HCT116 (cell line): ENCODE data around the gene MAOB. TPM values are rescaled to one million over a fixed set of nuclear protein-coding genes. Genes with fewer than 3 reads are reported as not detected.

ENCODE experiments used
- ATAC-seq: fragments of 200-7000 bp; cut with Tn5 transposase; 2 replicates; pipeline ENCODE4 v1.9.1; 2020; ENCODE audit warnings: mild to moderate bottlenecking, moderate library complexity
- BruUV-seq: library from RNA; stranded (reverse); fragments of 400-500 nt; replicated peaks from 2 replicates; lab custom pipeline; 2021; lab: Mats Ljungman, UMichigan
- CTCF ChIA-PET: fragments of 300-600 bp; sonication (Branson Sonifier 250); formaldehyde crosslinking; loops from one replicate; lab custom pipeline; 2021; ENCODE audit warnings: antibody characterized with exemption; lab: Charles Lee
- POLR2A ChIA-PET: fragments of 300-600, 350-600 bp; sonication (Branson Sonifier 250); formaldehyde crosslinking; loops from one replicate; lab custom pipeline; 2021; ENCODE audit warnings: antibody characterized with exemption; lab: Charles Lee
- RAD21 ChIA-PET, 2 experiments: fragments of 300-600 bp; sonication (Branson Sonifier 250); formaldehyde crosslinking; loops; one replicate each; lab custom pipeline; 2023; ENCODE audit warnings: low total read pairs in 2 of 2; ENCODE audit not compliant: uncharacterized antibody in 2 of 2, unreplicated experiment in 2 of 2, low non-redundant PET in 1 of 2; lab: Charles Lee
- DNase-seq: peaks from one replicate; pipeline ENCODE4 v3.0.0-alpha.2; 2010; ENCODE audit warnings: low read depth, low spot score
- H2AFZ ChIP-seq: fragments of 200-600 bp; shearing (Covaris generic), sonication (generic); 2 replicates; pipeline ENCODE4 v1.6.1; 2017; ENCODE audit warnings: low read depth, mixed run types, mixed read lengths, antibody characterized with exemption, low read length; ENCODE audit not compliant: poor library complexity, severe bottlenecking
- H3K27ac ChIP-seq: 2 replicates; pipeline ENCODE4 v1.5.1; 2012; ENCODE audit warnings: low read depth, low read length
- H3K27me3 ChIP-seq: fragments of 200-600 bp; sonication (generic); 2 replicates; pipeline ENCODE4 v1.6.1; 2016; ENCODE audit warnings: mixed run types, low read length, mixed read lengths; ENCODE audit not compliant: insufficient read depth
- H3K36me3 ChIP-seq, 2 experiments: fragments of 200-500 bp in 1 of 2; fragments of 200-600 bp in 1 of 2; sonication (Bioruptor generic) in 1 of 2; sonication (generic) in 1 of 2; 2 replicates each; pipeline versions ENCODE4 v1.5.1 to v1.6.1; 2014 to 2016; ENCODE audit warnings: low read length in 2 of 2, inconsistent platforms in 1 of 2, mixed read lengths in 1 of 2, mixed run types in 1 of 2; ENCODE audit not compliant: insufficient read depth in 2 of 2, control insufficient read depth in 1 of 2
- H3K4me1 ChIP-seq, 2 experiments: fragments of 200-600 bp in 1 of 2; sonication (generic) in 1 of 2; 2 replicates each; pipeline versions ENCODE4 v1.5.1 to v1.6.1; 2012 to 2017; ENCODE audit warnings: low read length in 2 of 2, inconsistent platforms in 1 of 2, mild to moderate bottlenecking in 1 of 2, mixed read lengths in 1 of 2, mixed run types in 1 of 2, moderate library complexity in 1 of 2; ENCODE audit not compliant: insufficient read depth in 2 of 2, control insufficient read depth in 1 of 2
- H3K4me2 ChIP-seq: fragments of 200-600 bp; sonication (generic); 2 replicates; pipeline ENCODE4 v1.6.1; 2017; ENCODE audit warnings: mixed run types, low read length, mixed read lengths
- H3K4me3 ChIP-seq, 2 experiments: fragments of 200-600 bp in 1 of 2; sonication (generic) in 1 of 2; replicated peaks in 1 of 2; 2 replicates each; pipeline ENCODE4 v1.5.1; 2011 to 2016; ENCODE audit warnings: low read length in 2 of 2, control low read depth in 1 of 2, low read depth in 1 of 2, mild to moderate bottlenecking in 1 of 2, mixed read lengths in 1 of 2, mixed run types in 1 of 2
- H3K79me2 ChIP-seq: fragments of 200-600 bp; sonication (generic); 2 replicates; pipeline ENCODE4 v1.6.1; 2017; ENCODE audit warnings: mild to moderate bottlenecking, mixed run types, low read length, moderate library complexity, mixed read lengths; ENCODE audit not compliant: insufficient read depth
- H3K9ac ChIP-seq: fragments of 200-600 bp; sonication (generic); 2 replicates; pipeline ENCODE4 v1.6.1; 2016; ENCODE audit warnings: low read length, mixed read lengths
- H3K9me2 ChIP-seq: fragments of 200-600 bp; sonication (generic), shearing (Covaris generic); 2 replicates; pipeline ENCODE4 v1.6.1; 2017; ENCODE audit warnings: mixed run types, mild to moderate bottlenecking, moderate library complexity; ENCODE audit not compliant: insufficient read depth
- H3K9me3 ChIP-seq, 2 experiments: fragments of 200-500 bp in 1 of 2; fragments of 200-600 bp in 1 of 2; sonication (Bioruptor generic) in 1 of 2; sonication (generic) in 1 of 2; 2 replicates each; pipeline ENCODE4 v1.6.1; 2014 to 2017; ENCODE audit warnings: low read length in 2 of 2, mixed read lengths in 2 of 2, inconsistent platforms in 1 of 2, low read depth in 1 of 2, mild to moderate bottlenecking in 1 of 2, mixed run types in 1 of 2, moderate library complexity in 1 of 2; ENCODE audit not compliant: control insufficient read depth in 1 of 2, insufficient read depth in 1 of 2
- H4K20me1 ChIP-seq: fragments of 200-600 bp; sonication (generic), shearing (Covaris generic); 2 replicates; pipeline ENCODE4 v1.6.1; 2017; ENCODE audit warnings: mixed run types, mild to moderate bottlenecking, moderate library complexity; ENCODE audit not compliant: insufficient read depth
- CEBPB ChIP-seq: IDR thresholded peaks from 2 replicates; pipeline ENCODE4 v1.6.1; 2012; ENCODE audit warnings: low read depth
- EZH2phosphoT487 ChIP-seq: fragments of 200-600 bp; IDR thresholded peaks from 2 replicates; pipeline ENCODE4 v1.6.1; 2018; ENCODE audit warnings: antibody characterized with exemption, borderline replicate concordance
- JUND ChIP-seq: IDR thresholded peaks from 2 replicates; pipeline ENCODE4 v1.6.1; 2012
- MAX ChIP-seq: IDR thresholded peaks from 2 replicates; pipeline ENCODE4 v1.6.1; 2012
- REST ChIP-seq: IDR thresholded peaks from 2 replicates; pipeline ENCODE4 v1.6.1; 2012; ENCODE audit warnings: low read depth
- SRF ChIP-seq: IDR thresholded peaks from 2 replicates; pipeline ENCODE4 v1.6.1; 2012; ENCODE audit warnings: low read depth
- YY1 ChIP-seq: IDR thresholded peaks from 2 replicates; pipeline ENCODE4 v1.6.1; 2011; ENCODE audit warnings: low read length, low read depth, moderate library complexity, mild to moderate bottlenecking; ENCODE audit not compliant: insufficient replicate concordance; ENCODE audit errors: extremely low read depth
- intact Hi-C: fragments of 100-400 bp; cut with micrococcal nuclease; formaldehyde crosslinking; loops from 2 replicates; pipeline ENCODE4 v1.10.0; 2022
- total RNA-seq: library from RNA; stranded (reverse); gene quantifications from one replicate; pipeline ENCODE4 v1.2.1, GENCODE V29; 2021; ENCODE audit not compliant: unreplicated experiment

Gene MAOB
- total RNA-seq, 1 experiment from 2014 or later: 28.2 TPM

GRCh38 chrX:43897290-43897689 is 15.0 kb upstream of the MAOB start:
- no peak for ATAC-seq

GRCh38 chrX:43892336-43892870 is 10.2 kb upstream of the MAOB start:
- H3K9me2 ChIP-seq: no peaks in the 10 kb centered on the region
- intact Hi-C loops: no loop called here
- no peaks in the 10 kb centered on the region for H3K4me1 ChIP-seq
- RAD21 ChIA-PET: no interaction called here
- BruUV-seq: no TSS peak
- CTCF ChIA-PET: no interaction called here
- ATAC-seq: no peak
- no peaks in the 10 kb centered on the region; a peak in 1 of 4 replicates for H3K9me3 ChIP-seq
- H3K9ac ChIP-seq: no peak overlapping the region
- no peaks in the 10 kb centered on the region for H3K27me3 ChIP-seq
- DNase-seq: no peak
- no peak overlapping the region for H2AFZ ChIP-seq
- no peak overlapping the region for H3K27ac ChIP-seq
- H3K79me2 ChIP-seq: no peaks in the 10 kb centered on the region
- no peaks in the 10 kb centered on the region for H4K20me1 ChIP-seq
- no peak overlapping the region for H3K4me2 ChIP-seq
- H3K4me3 ChIP-seq: no peak overlapping the region
- POLR2A ChIA-PET: no interaction called here
- H3K36me3 ChIP-seq: no peaks in the 10 kb centered on the region
- TF ChIP-seq EZH2phosphoT487 (no peak), SRF (no peak), MAX (no peak), YY1 (no peak), REST (no peak)

More at GRCh38 chrX:43897290-43897689, 15.0 kb upstream of the MAOB start:
- no peak overlapping the region for H3K4me2 ChIP-seq
- BruUV-seq: no TSS peak
- no peak overlapping the region for H3K9ac ChIP-seq
- TF ChIP-seq JUND (no peak), CEBPB (peak; percentile 37; the same call in 1 of the 2 replicates)
- ChIA-PET CTCF (no interaction called here), RAD21 (no interaction called here), POLR2A (no interaction called here)
- H4K20me1 ChIP-seq: no peaks in the 10 kb centered on the region
- no peak for DNase-seq
- intact Hi-C loops: no loop called here
- no peaks in the 10 kb centered on the region for H3K79me2 ChIP-seq
- H3K27me3 ChIP-seq: no peaks in the 10 kb centered on the region
- H3K4me1 ChIP-seq: no peaks in the 10 kb centered on the region
- H3K9me2 ChIP-seq: no peaks in the 10 kb centered on the region
- no peak overlapping the region for H3K4me3 ChIP-seq
- H3K27ac ChIP-seq: no peak overlapping the region
- no peaks in the 10 kb centered on the region for H3K36me3 ChIP-seq
- no peaks in the 10 kb centered on the region for H3K9me3 ChIP-seq
- no peak overlapping the region for H2AFZ ChIP-seq
